HEK293 (cell line): ENCODE measurements around the gene COL24A1.

ENCODE experiments used
- CTCF ChIA-PET: fragments of 350-600 bp; formaldehyde crosslinking; extraction: SDS; loops from one replicate; lab custom pipeline; 2021; ENCODE audit warnings: antibody characterized with exemption; lab: Yijun Ruan, JAX
- POLR2A ChIA-PET: fragments of 300-600 bp; formaldehyde crosslinking; extraction: SDS; loops from one replicate; lab custom pipeline; 2020; ENCODE audit warnings: antibody characterized with exemption, inconsistent platforms; lab: Yijun Ruan, JAX
- H3K27ac ChIP-seq: fragments of 200-500 bp; sonication (Bioruptor generic); 2 replicates; pipeline ENCODE4 v1.5.1; 2014; ENCODE audit warnings: low read depth, low read length, control low read depth, inconsistent platforms; ENCODE audit errors: extremely low read depth
- H3K36me3 ChIP-seq, 2 experiments: fragments of 200-500 bp in 1 of 2; sonication (Bioruptor generic) in 1 of 2; 1 replicate in 1 of 2; 2 replicates in 1 of 2; pipeline ENCODE4 v1.5.1; 2014 to 2017; ENCODE audit warnings: inconsistent platforms in 2 of 2, low read length in 2 of 2; ENCODE audit not compliant: control insufficient read depth in 2 of 2, insufficient read depth in 1 of 2
- H3K4me1 ChIP-seq: fragments of 200-500 bp; sonication (Bioruptor generic); 2 replicates; pipeline ENCODE4 v1.5.1; 2014; ENCODE audit warnings: mild to moderate bottlenecking, low read length, inconsistent platforms; ENCODE audit not compliant: control insufficient read depth, insufficient read depth
- H3K4me3 ChIP-seq: 2 replicates; pipeline ENCODE4 v1.5.1; 2011; ENCODE audit warnings: low read depth, mild to moderate bottlenecking, control low read depth, low read length, moderate library complexity
- H3K9me3 ChIP-seq: fragments of 200-500 bp; sonication (Bioruptor generic); 2 replicates; pipeline ENCODE4 v1.5.1; 2014; ENCODE audit warnings: low read depth, low read length, inconsistent platforms; ENCODE audit not compliant: control insufficient read depth, insufficient read depth
- HOXC10 ChIP-seq: sonication (generic); formaldehyde crosslinking; IDR thresholded peaks from 2 replicates; pipeline ENCODE4 v1.8.1; 2023; ENCODE audit warnings: mild to moderate bottlenecking, missing genetic modification reagents
- KLF8 ChIP-seq: fragments of 450-650 bp; formaldehyde crosslinking; IDR thresholded peaks from 2 replicates; pipeline ENCODE4 v1.5.1; 2016; ENCODE audit warnings: missing biosample characterization, missing genetic modification characterization
- MZF1 ChIP-seq: fragments of 450-650 bp; formaldehyde crosslinking; IDR thresholded peaks from 2 replicates; pipeline ENCODE4 v1.5.1; 2017; ENCODE audit warnings: missing biosample characterization, missing genetic modification characterization, borderline replicate concordance
- PRDM10 ChIP-seq: fragments of 450-650 bp; formaldehyde crosslinking; IDR thresholded peaks from 2 replicates; pipeline ENCODE4 v1.5.1; 2016; ENCODE audit warnings: missing biosample characterization, missing genetic modification characterization
- ZBTB10 ChIP-seq: fragments of 450-650 bp; formaldehyde crosslinking; IDR thresholded peaks from 2 replicates; pipeline ENCODE4 v1.5.1; 2016; ENCODE audit warnings: missing biosample characterization, missing genetic modification characterization
- ZBTB26 ChIP-seq: fragments of 450-650 bp; formaldehyde crosslinking; optimal IDR thresholded peaks from 2 replicates; pipeline ENCODE3; 2016; ENCODE audit warnings: missing biosample characterization, mild to moderate bottlenecking, missing genetic modification characterization
- ZBTB7A ChIP-seq: fragments of 450-650 bp; formaldehyde crosslinking; IDR thresholded peaks from 2 replicates; pipeline ENCODE4 v1.5.1; 2016; ENCODE audit warnings: low read depth, missing biosample characterization, missing genetic modification characterization
- ZFP37 ChIP-seq: fragments of 450-650 bp; formaldehyde crosslinking; IDR thresholded peaks from 2 replicates; pipeline ENCODE4 v1.5.1; 2016; ENCODE audit warnings: missing biosample characterization, missing genetic modification characterization
- ZNF155 ChIP-seq: fragments of 450-650 bp; formaldehyde crosslinking; IDR thresholded peaks from 2 replicates; pipeline ENCODE4 v1.5.1; 2016; ENCODE audit warnings: missing biosample characterization, missing genetic modification characterization
- ZNF280C ChIP-seq: fragments of 450-650 bp; formaldehyde crosslinking; IDR thresholded peaks from 2 replicates; pipeline ENCODE4 v1.5.1; 2016; ENCODE audit warnings: missing biosample characterization, missing genetic modification characterization
- ZNF513 ChIP-seq: fragments of 450-650 bp; IDR thresholded peaks from 2 replicates; pipeline ENCODE4 v1.5.1; 2018; ENCODE audit warnings: missing biosample characterization, missing genetic modification characterization
- ZNF548 ChIP-seq: fragments of 450-650 bp; formaldehyde crosslinking; IDR thresholded peaks from 2 replicates; pipeline ENCODE4 v1.5.1; 2016; ENCODE audit warnings: missing biosample characterization, missing genetic modification characterization
- ZNF560 ChIP-seq: fragments of 450-650 bp; formaldehyde crosslinking; IDR thresholded peaks from 2 replicates; pipeline ENCODE4 v1.5.1; 2017; ENCODE audit warnings: missing biosample characterization, missing genetic modification characterization, borderline replicate concordance
- ZNF561 ChIP-seq: fragments of 450-650 bp; IDR thresholded peaks from 2 replicates; pipeline ENCODE4 v1.5.1; 2018; ENCODE audit warnings: missing biosample characterization, missing genetic modification characterization, borderline replicate concordance
- ZNF580 ChIP-seq: fragments of 450-650 bp; formaldehyde crosslinking; IDR thresholded peaks from 2 replicates; pipeline ENCODE4 v1.5.1; 2016; ENCODE audit warnings: missing biosample characterization, missing genetic modification characterization
- ZNF664 ChIP-seq: fragments of 450-650 bp; formaldehyde crosslinking; IDR thresholded peaks from 2 replicates; pipeline ENCODE4 v1.5.1; 2016; ENCODE audit warnings: missing biosample characterization, missing genetic modification characterization

COL24A1 gene

GRCh38 chr1:86030180-86030579 is 126.4 kb downstream of the COL24A1 start:
- ChIA-PET CTCF (interaction anchor here (0.6 to 2.6 kb wide), 4 partner anchors 9 to 23 kb away, joined by 3 to 13 read pairs (median 4); no protein-coding TSS in a partner anchor), POLR2A (no interaction called here)
- Histone ChIP-seq H3K9me3 (no peaks in the 10 kb centered on the region), H3K36me3 (no peaks in the 10 kb centered on the region), H3K4me3 (no peak overlapping the region), H3K27ac (no peak overlapping the region), H3K4me1 (no peaks in the 10 kb centered on the region)
- TF ChIP-seq ZNF560 (no peak), ZBTB26 (tag by site-specific recombination) (no peak), ZNF513 (tag by site-specific recombination) (no peak), ZNF580 (tag by site-specific recombination) (no peak), ZNF548 (tag by site-specific recombination) (no peak), ZNF280C (no peak), ZFP37 (tag by site-specific recombination) (no peak), KLF8 (tag by site-specific recombination) (no peak), HOXC10 (CRISPR knock-in tag) (no peak), ZBTB7A (tag by site-specific recombination) (no peak), ZNF155 (tag by site-specific recombination) (no peak), MZF1 (no peak), ZNF561 (tag by site-specific recombination) (no peak), PRDM10 (no peak), ZNF664 (tag by site-specific recombination) (no peak), ZBTB10 (tag by site-specific recombination) (no peak)
